ENCODE results near the gene VASP. TPM values are rescaled to one million over a fixed set of nuclear protein-coding genes. Genes with fewer than 3 reads are reported as not detected.

VASP gene
- total RNA-seq, 2 donors from 2014 or later: 151 to 196 TPM

- Mint-ChIP-seq H3K4me1 (peaks cover 19% of the 10 kb centered on the region), H3K9me3 (no peaks in the 10 kb centered on the region), H3K4me3 (no peak overlapping the region), H3K36me3 (ENCODE audit: low read depth) (peaks cover 71% of the 10 kb centered on the region), H3K27ac (no peak overlapping the region), H3K27me3 (no peaks in the 10 kb centered on the region)
- no peak for ATAC-seq (replicated peaks)
Observed at GRCh38 chr19:45526143-45526542, 18.9 kb downstream of the VASP start.

GRCh38 chr19:45526971-45527370, 19.7 kb downstream of the VASP start:
- H3K4me3 Mint-ChIP-seq: no peak overlapping the region
- peaks cover 19% of the 10 kb centered on the region for H3K4me1 Mint-ChIP-seq
- H3K36me3 Mint-ChIP-seq (ENCODE audit: low read depth): peaks cover 63% of the 10 kb centered on the region
- H3K9me3 Mint-ChIP-seq: peaks cover 4% of the 10 kb centered on the region
- no peak for ATAC-seq (replicated peaks)
- H3K27ac Mint-ChIP-seq: no peak overlapping the region
- H3K27me3 Mint-ChIP-seq: no peaks in the 10 kb centered on the region

- H3K36me3 Mint-ChIP-seq (ENCODE audit: low read depth): peaks cover 59% of the 10 kb centered on the region
- peak overlapping the region; percentile 34 for H3K27ac Mint-ChIP-seq
- H3K27me3 Mint-ChIP-seq: no peaks in the 10 kb centered on the region
- peak overlapping the region; percentile 9 for H3K4me3 Mint-ChIP-seq
- no peak for ATAC-seq (replicated peaks)
- peaks cover 19% of the 10 kb centered on the region for H3K4me1 Mint-ChIP-seq
- H3K9me3 Mint-ChIP-seq: peaks cover 4% of the 10 kb centered on the region
Observed at GRCh38 chr19:45527731-45528130, 20.5 kb downstream of the VASP start.

- Mint-ChIP-seq H3K4me1 (peaks cover 19% of the 10 kb centered on the region), H3K36me3 (ENCODE audit: low read depth) (peaks cover 54% of the 10 kb centered on the region), H3K4me3 (peak overlapping the region; percentile 9), H3K27me3 (no peaks in the 10 kb centered on the region), H3K9me3 (peaks cover 4% of the 10 kb centered on the region), H3K27ac (peak overlapping the region; percentile 34)
- ATAC-seq (replicated peaks): no peak
Observed at GRCh38 chr19:45528149-45528743, 21.0 kb downstream of the VASP start.

- H3K4me1 Mint-ChIP-seq: peaks cover 13% of the 10 kb centered on the region
- ATAC-seq (replicated peaks): peak; percentile 33
- H3K4me3 Mint-ChIP-seq: peak overlapping the region; percentile 9
- H3K9me3 Mint-ChIP-seq: peaks cover 4% of the 10 kb centered on the region
- no peak overlapping the region for H3K27ac Mint-ChIP-seq
- H3K27me3 Mint-ChIP-seq: no peaks in the 10 kb centered on the region
- peaks cover 48% of the 10 kb centered on the region for H3K36me3 Mint-ChIP-seq (ENCODE audit: low read depth)
Observed at GRCh38 chr19:45528744-45529419, 21.6 kb downstream of the VASP start.

- Mint-ChIP-seq H3K27me3 (no peaks in the 10 kb centered on the region), H3K27ac (no peak overlapping the region), H3K4me1 (peaks cover 13% of the 10 kb centered on the region), H3K4me3 (no peak overlapping the region), H3K9me3 (peaks cover 4% of the 10 kb centered on the region), H3K36me3 (ENCODE audit: low read depth) (peaks cover 43% of the 10 kb centered on the region)
- no peak for ATAC-seq (replicated peaks)
Observed at GRCh38 chr19:45529420-45529785, 22.1 kb downstream of the VASP start.

- no peak for ATAC-seq (replicated peaks)
- Mint-ChIP-seq H3K27me3 (no peaks in the 10 kb centered on the region), H3K27ac (no peak overlapping the region), H3K9me3 (peaks cover 4% of the 10 kb centered on the region), H3K4me3 (no peak overlapping the region), H3K4me1 (peaks cover 13% of the 10 kb centered on the region), H3K36me3 (ENCODE audit: low read depth) (peaks cover 23% of the 10 kb centered on the region)
Observed at GRCh38 chr19:45531349-45531748, 24.1 kb downstream of the VASP start.

GRCh38 chr19:45539459-45539858, 32.2 kb downstream of the VASP start:
- Mint-ChIP-seq H3K36me3 (ENCODE audit: low read depth) (no peaks in the 10 kb centered on the region), H3K27me3 (no peaks in the 10 kb centered on the region)

GRCh38 chr19:45542234-45542668, 35.0 kb downstream of the VASP start:
- H3K27ac Mint-ChIP-seq: no peak overlapping the region
- ATAC-seq (replicated peaks): no peak
- no peaks in the 10 kb centered on the region for H3K36me3 Mint-ChIP-seq (ENCODE audit: low read depth)
- no peaks in the 10 kb centered on the region for H3K27me3 Mint-ChIP-seq
- no peak overlapping the region for H3K4me3 Mint-ChIP-seq
- no peaks in the 10 kb centered on the region for H3K9me3 Mint-ChIP-seq
- H3K4me1 Mint-ChIP-seq: peaks cover 4% of the 10 kb centered on the region

More at GRCh38 chr19:45539459-45539858, 32.2 kb downstream of the VASP start:
- peaks cover 8% of the 10 kb centered on the region for H3K4me1 Mint-ChIP-seq
- H3K27ac Mint-ChIP-seq: no peak overlapping the region
- ATAC-seq (replicated peaks): no peak
- H3K9me3 Mint-ChIP-seq: no peaks in the 10 kb centered on the region
- no peak overlapping the region for H3K4me3 Mint-ChIP-seq

- no peaks in the 10 kb centered on the region for H3K9me3 Mint-ChIP-seq
- no peak overlapping the region for H3K27ac Mint-ChIP-seq
- no peak for ATAC-seq (replicated peaks)
- peaks cover 4% of the 10 kb centered on the region for H3K4me1 Mint-ChIP-seq
- H3K27me3 Mint-ChIP-seq: no peaks in the 10 kb centered on the region
- H3K4me3 Mint-ChIP-seq: no peak overlapping the region
- no peaks in the 10 kb centered on the region for H3K36me3 Mint-ChIP-seq (ENCODE audit: low read depth)
Observed at GRCh38 chr19:45547211-45547770, 40.0 kb downstream of the VASP start.

- no peak for ATAC-seq (replicated peaks)
- Mint-ChIP-seq H3K4me1 (peaks cover 4% of the 10 kb centered on the region), H3K27ac (no peak overlapping the region), H3K27me3 (no peaks in the 10 kb centered on the region), H3K9me3 (no peaks in the 10 kb centered on the region), H3K4me3 (no peak overlapping the region), H3K36me3 (ENCODE audit: low read depth) (no peaks in the 10 kb centered on the region)
Observed at GRCh38 chr19:45547965-45548609, 40.8 kb downstream of the VASP start.

- ATAC-seq (replicated peaks): no peak
- H3K36me3 Mint-ChIP-seq (ENCODE audit: low read depth): no peaks in the 10 kb centered on the region
- no peak overlapping the region for H3K27ac Mint-ChIP-seq
- no peaks in the 10 kb centered on the region for H3K27me3 Mint-ChIP-seq
- peaks cover 4% of the 10 kb centered on the region for H3K4me1 Mint-ChIP-seq
- no peak overlapping the region for H3K4me3 Mint-ChIP-seq
- H3K9me3 Mint-ChIP-seq: no peaks in the 10 kb centered on the region
Observed at GRCh38 chr19:45553464-45553863, 46.2 kb downstream of the VASP start.

GRCh38 chr19:45554481-45554880, 47.2 kb downstream of the VASP start:
- Mint-ChIP-seq H3K4me1 (peaks cover 4% of the 10 kb centered on the region), H3K27ac (no peak overlapping the region), H3K4me3 (no peak overlapping the region), H3K27me3 (no peaks in the 10 kb centered on the region), H3K36me3 (ENCODE audit: low read depth) (no peaks in the 10 kb centered on the region), H3K9me3 (no peaks in the 10 kb centered on the region)
- no peak for ATAC-seq (replicated peaks)

GRCh38 chr19:45556835-45557234, 49.6 kb downstream of the VASP start:
- Mint-ChIP-seq H3K27ac (no peak overlapping the region), H3K27me3 (no peaks in the 10 kb centered on the region), H3K36me3 (ENCODE audit: low read depth) (peaks cover 6% of the 10 kb centered on the region), H3K9me3 (no peaks in the 10 kb centered on the region), H3K4me1 (peaks cover 4% of the 10 kb centered on the region), H3K4me3 (no peak overlapping the region)
- no peak for ATAC-seq (replicated peaks)

Measured in activated T-helper 17 cell treated with anti-CD3 and anti-CD28 coated beads, Interleukin-2, amount 50 U/mL, for 72 hours (primary cell).